ENCODE measurements around the gene FTO.
A peak's percentile ranks its signal among the peaks of the same experiment; 100 is the strongest.

The FTO gene

GRCh38 chr16:53755026-53755910 is 51.3 kb downstream of the FTO start:
- peak; percentile 69 to 75 for DNase-seq (ENCODE audit: low read depth in 2 of 2)
- no peak overlapping the region for H3K4me3 ChIP-seq (replicated peaks in 1 of 2; ENCODE audit: low read depth in 2 of 2, low read length in 2 of 2)
- TF ChIP-seq, protein P1, sequence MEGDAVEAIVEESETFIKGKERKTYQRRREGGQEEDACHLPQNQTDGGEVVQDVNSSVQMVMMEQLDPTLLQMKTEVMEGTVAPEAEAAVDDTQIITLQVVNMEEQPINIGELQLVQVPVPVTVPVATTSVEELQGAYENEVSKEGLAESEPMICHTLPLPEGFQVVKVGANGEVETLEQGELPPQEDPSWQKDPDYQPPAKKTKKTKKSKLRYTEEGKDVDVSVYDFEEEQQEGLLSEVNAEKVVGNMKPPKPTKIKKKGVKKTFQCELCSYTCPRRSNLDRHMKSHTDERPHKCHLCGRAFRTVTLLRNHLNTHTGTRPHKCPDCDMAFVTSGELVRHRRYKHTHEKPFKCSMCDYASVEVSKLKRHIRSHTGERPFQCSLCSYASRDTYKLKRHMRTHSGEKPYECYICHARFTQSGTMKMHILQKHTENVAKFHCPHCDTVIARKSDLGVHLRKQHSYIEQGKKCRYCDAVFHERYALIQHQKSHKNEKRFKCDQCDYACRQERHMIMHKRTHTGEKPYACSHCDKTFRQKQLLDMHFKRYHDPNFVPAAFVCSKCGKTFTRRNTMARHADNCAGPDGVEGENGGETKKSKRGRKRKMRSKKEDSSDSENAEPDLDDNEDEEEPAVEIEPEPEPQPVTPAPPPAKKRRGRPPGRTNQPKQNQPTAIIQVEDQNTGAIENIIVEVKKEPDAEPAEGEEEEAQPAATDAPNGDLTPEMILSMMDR (IDR thresholded peaks at IDR 0.05; ENCODE audit: low read depth, low read length), result no peak

DNA sequence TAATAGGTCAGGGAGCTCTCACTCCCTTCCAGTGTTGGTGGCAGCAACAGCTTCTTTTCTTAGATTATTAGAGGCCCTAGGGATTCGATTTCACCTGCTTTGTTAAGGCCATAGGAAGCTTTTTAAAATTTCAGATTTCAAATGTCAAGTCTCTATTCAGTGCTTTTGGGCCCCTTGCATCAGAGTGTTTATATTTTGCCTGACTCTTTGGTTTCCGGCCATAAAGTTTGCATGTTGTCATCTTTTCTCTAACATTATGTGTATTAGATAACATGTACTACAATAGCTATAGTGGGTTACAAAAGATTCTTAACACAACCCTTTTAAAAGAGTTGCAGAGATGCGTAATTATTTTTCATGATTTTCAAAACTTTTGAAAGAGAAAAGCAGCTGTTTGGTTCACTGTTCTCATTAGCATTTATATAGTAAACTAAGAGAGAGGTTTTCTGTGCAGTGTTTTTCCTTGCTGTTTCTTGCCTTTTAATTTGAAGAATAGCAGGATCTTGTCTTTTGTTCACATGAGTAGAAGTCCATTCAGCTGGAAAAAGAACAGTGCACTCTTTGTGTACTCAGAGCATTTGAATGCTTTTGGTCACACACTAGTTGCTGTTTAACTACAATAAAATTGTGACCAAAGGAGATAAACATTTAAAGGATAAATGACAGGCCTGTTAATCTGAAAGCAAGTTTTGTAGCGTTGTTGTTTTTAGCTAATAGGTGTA is 52.5 kb downstream of the FTO start:
- DNase-seq (ENCODE audit: low read depth in 2 of 2), result peak in 1 of 2 donors; percentile 30
- H3K4me3 ChIP-seq (replicated peaks in 1 of 2; ENCODE audit: low read depth in 2 of 2, low read length in 2 of 2), result no peak overlapping the region
- TF ChIP-seq, protein P1 (IDR thresholded peaks at IDR 0.05; ENCODE audit: low read depth, low read length), result no peak

DNA sequence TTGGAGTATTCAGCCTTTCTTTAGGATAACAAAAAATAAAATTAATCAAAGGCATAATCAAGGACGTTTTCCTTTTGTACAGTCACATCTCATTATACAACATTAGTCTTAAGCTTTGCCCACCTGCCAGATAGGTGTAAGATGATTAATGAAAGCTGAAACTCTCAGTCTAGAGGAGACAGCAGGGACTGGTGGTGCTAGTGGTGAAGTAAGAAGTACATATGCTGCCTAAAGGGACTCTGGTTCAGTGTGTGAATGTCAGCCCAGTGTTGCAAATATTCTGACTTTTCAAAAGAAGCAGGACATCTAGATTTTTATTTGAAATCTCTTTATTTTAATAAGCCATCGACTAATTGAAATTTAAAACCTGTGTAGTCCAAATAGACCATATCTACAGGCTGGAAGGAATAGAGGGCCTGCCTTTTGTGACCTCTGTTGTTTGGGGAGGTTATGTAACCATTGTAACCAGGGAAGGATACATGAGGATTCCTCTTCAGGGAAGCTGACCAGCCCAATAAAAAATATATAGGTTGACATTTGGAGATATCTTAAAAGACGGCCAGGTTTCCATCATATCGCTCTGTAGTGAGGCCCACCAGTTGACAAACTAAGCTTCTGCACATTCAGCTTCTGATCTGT is 54.1 kb downstream of the FTO start:
- TF ChIP-seq, protein P1 (IDR thresholded peaks at IDR 0.05; ENCODE audit: low read depth, low read length), result no peak
- DNase-seq (ENCODE audit: low read depth in 2 of 2), result no peak
- H3K4me3 ChIP-seq (replicated peaks in 1 of 2; ENCODE audit: low read depth in 2 of 2, low read length in 2 of 2), result no peak overlapping the region

DNA sequence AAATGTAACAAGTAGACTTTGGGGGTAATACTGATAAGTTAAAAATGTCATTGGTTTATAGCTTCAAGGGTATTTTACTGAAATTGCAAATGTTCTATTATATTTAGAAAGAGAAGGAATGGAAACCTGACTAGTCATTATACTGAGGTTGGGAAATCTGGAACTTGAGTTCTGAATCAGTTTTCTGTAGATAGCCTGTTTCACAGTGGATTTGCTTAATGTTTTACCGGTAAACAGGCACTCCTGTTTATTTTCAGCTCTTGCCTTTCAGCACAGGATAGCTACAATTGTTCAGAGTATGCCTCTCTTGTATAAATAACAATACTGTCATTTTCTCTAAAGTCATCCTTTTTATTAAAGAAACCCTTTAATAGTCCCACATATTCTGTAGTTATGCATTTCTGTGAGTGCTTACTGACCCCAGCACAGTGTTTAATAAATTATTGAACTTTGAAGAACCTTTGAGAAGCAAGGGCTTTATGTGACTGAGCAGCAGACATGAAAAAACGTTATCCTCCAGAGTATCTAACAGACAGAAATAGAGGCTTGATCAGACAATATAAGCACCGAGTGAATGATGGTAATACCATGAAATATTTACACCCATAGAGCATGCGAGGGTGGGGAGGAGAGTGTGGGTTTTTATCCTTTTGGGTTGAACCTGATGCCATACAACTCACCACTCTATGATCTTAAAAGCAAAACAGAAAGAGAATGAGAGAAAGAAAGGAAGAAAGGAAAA is 58.2 kb downstream of the FTO start:
- TF ChIP-seq, protein P1 (IDR thresholded peaks at IDR 0.05; ENCODE audit: low read depth, low read length), result no peak
- H3K4me3 ChIP-seq (replicated peaks in 1 of 2; ENCODE audit: low read depth in 2 of 2, low read length in 2 of 2), result no peak overlapping the region
- DNase-seq (ENCODE audit: low read depth in 2 of 2), result peak; percentile 24 to 42

GRCh38 chr16:53766304-53767016 is 62.5 kb downstream of the FTO start:
- DNase-seq (ENCODE audit: low read depth in 2 of 2), result peak; percentile 51 to 77
- no peak overlapping the region for H3K4me3 ChIP-seq (replicated peaks in 1 of 2; ENCODE audit: low read depth in 2 of 2, low read length in 2 of 2)
- TF ChIP-seq, protein P1 (IDR thresholded peaks at IDR 0.05; ENCODE audit: low read depth, low read length), result no peak
